Suppressor macrophage treated with lipopolysaccharide for 4 hours (primary cell): Measurements from ENCODE around the gene ZNF853.
A peak's percentile ranks its signal among the peaks of the same experiment; 100 is the strongest.

Experiments used
- DNase-seq: peaks from one replicate; pipeline ENCODE4 v3.0.0-alpha.2; 2020

The ZNF853 gene

DNA sequence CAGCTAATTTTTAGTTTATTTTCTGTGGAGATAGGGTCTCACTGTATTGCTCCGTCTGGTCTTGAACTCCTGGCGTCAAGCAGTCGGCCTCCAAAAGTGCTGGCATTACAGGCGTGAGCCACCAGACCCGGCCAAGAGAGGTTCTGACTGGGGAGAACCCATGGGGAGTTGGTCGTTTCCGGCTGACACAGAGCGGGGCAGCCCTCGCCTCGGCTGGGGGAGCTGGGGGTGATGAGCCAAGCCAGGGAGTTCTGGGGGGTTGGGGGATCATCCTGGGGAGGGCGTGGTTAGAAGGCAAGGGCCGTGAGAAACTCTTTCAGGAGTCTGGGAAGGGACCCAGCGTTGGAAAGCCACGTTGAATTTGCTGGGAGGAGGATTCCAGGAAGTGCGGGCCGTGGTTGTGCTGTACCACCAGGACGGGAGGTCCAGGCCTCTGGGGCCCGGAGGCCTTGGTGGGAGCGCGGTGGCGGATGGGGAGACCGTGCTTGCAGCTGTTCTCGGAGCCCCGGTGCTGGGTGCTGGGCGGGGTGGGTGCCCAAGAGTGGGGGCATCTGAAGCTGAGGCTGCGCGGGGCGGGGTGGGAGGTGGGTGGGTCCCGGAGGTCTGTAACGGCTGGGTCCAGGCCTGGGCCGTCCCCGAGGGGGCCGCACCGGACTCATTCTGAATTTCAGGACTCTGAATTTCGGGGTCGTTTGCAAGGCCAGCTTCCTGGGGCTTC lies 8.4 kb upstream of the ZNF853 start:
- no peak for DNase-seq

DNA sequence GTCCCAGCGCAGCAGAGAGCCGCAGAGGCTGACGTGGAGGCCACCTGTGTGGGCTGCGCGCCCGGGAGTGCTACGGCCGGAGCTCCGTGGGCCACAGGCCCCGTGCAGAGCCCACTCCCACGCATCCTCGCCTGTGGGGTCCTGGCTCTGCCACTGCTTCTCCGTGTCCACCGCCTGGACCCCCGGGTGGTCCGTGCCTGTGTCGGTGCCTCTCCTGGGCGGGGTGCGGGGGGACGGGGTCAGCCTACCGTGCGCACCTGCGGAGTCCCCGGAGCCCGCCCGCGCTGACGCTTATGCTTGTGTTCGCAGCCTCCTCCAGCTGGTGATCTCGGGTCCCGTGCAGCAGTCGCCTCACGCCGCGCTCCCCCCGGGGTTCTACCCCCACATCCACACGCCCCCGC lies 7.8 kb upstream of the ZNF853 start:
- no peak for DNase-seq

DNA sequence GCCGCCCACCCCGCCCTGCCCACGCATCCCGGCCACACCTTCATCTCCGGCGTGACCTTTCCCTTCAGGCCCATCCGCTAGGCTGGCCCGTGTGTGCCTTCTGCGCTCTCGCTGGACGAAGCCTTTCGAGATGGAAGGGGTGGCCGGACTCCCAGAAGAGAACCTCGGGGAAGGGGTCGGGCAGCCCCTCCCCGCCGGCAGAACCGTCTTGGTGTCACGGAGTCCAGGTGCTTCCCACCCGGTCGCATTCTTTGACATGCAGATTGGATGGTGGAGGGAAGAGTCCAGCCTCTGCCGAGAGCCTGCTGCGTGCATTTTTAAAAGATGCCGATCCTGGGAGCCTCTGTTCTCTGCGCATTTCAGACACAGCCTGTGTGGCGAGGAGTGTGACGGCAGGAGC lies 7.3 kb upstream of the ZNF853 start:
- no peak for DNase-seq

DNA sequence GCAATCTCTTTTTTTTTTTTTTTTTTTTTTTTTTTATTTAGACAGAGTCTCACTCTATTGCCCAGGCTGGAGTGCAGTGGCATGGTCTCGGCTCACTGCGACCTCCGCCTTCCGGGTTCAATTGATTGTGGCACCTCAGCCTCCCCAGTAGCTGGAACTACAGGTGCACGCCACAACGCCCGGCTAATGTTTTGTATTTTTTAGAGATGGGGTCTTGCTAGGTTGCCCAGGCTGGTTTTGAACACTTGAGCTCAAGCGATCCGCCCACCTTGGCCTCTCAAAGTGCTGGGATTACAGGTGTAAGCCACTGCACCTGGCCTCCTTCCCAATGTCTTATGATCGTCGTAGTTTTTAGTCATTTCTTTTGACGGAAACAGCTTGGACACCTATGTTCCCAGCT lies 6.6 kb upstream of the ZNF853 start:
- DNase-seq = no peak

DNA sequence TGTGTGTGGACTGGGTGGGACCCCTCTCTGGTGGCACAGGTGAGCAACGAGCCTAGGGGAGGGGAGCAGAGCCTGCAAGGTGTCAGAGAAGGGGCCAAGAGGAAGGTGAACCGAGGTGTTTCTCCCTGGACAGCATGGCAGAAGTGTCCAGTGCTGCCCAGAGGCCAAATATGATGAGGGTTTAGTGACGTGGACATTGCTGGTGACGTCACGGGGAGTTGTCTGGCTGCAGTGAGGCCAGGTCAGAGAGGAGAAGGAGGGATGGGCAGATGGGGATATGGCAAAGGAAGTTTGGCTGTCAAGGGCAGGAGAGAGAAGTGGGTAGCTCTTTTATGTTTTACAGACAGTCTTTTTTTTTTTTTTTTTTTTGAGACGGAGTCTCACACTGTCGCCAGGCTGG lies 2.6 kb upstream of the ZNF853 start:
- no peak for DNase-seq

DNA sequence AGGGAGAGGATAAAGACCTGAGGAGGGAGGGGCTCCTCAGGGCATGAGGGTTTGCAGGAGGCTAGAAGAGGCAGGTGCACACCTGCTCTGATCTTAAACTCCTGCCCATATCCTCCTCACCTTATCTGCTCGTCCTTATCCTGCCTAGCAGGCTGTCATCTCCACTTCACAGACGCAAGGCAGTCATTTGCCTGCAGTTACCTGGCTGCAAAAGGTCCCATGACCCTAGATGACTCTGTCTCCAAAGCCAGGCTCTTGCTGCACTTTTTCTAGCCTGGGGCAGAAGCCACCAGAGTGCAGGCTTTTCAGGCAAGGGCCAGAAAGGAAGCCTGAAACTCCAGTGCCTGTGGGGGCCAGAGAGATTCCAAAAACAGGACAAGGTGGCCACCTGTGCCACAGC lies 1.7 kb upstream of the ZNF853 start:
- DNase-seq = no peak

DNA sequence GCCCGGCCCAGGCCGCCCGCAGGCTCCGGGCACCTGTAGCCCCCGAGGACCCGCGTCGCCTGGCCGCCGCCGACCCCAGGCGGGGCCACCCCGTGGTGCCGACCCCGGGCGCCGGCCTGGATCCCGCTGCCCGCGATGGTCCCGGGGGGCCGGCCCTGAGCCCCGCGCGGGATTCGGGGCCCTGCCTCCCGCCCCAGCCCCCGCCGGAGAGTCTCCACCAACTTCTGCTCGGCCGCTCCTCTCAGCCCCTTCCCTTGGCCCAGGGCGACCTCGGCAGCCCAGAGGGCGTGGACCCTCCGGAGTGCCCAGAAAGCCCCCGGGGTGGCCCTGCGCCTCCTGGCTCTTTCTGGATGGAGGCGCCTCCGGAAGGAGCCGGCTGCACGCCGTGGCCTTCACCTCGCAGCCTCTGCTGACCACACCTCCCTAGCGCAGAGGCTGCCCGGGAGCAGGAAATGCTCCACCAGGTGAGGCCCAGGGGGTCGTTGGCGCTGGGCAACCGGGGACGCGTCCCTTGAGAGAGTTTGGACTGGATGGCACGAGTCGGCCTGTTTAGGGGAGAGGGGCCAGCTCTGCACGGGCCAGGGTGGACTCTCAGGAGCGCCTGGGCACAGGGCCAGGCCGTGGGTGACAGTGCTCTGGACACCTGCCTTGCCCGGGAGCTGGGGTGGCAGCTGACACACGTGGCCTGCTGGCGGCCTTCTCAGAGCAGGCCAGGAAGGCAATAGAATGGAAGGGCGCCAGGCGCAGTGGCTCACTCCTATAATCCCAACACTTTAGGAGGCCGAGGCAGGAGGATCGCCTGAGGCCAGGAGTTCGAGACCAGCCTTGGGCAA lies 529 bp downstream of the ZNF853 start:
- no peak for DNase-seq

DNA sequence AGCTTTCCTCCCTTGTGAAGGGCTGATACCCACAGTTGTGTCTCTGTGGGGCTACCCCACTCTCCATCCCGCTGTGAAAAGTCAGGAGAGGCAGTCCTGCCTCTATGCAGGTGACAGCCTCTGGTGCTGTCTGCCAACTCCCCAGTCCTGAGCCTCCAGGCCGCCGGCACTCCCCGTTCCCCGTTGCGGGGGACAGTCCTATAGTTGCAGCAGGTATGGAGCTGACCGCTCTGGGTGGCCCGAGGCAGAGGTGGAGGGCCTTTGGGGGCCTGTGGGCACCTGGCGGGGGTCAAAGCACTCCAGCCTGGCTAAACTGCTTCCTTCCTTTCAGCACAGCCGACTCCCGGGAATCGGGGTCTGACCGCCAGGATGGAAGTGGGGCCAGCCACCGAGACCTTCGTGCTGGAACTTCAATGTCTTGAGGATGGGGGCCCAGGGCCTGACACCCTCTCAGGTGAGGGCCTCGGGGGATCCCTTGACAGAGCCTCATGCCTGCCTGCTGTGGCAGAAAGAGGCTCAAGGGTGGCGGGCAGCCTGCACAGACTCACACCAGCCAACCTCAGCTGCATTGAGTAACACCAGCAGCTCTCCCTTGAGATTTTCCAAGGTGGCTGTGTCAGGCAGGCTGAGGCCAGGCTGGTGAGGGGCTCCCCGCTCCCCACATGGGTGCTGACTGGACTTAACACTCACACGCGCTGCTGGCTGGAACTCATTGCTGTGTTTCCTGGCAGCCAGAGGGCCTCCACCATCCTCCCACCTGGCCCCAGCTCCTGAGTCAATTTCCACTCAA lies 1.6 kb downstream of the ZNF853 start:
- no peak for DNase-seq

DNA sequence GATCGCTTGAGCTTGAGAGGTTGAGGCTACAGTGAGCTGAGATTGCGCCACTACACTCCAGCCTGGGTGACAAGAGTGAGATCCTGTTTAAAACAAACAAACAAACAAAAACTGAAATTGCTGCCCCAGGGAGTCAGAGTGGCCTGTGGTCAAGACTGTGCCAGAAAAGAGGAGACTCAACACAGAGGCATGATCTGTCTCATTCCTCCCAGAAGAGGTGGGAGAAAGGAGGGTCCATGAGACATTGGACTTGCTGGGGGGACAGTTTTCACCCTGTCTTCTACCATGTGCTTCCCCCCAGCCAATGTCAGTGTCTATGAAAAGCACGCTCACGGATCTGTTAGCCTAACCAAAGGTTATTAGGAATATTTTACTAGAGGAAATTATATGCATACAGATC lies 3.2 kb downstream of the ZNF853 start:
- no peak for DNase-seq

DNA sequence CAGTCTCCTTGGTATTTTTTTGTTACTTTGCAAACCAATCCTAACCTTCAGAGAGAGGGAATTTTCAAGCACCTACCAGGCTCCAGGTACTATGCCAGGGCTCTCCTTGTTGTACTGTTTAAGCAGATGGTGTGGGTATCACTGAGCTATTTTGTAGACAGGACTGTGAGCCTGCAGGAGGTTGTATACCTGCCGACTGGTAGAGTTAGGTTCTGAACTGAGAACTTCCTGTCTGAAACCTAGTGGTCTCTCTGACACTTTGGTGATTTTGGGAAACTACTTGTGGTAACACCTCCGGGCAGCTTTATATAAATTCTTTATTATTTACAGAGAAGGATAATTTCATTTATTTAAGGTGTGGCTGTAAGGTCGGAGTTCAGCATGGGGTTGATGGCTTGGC lies 4.6 kb downstream of the ZNF853 start:
- DNase-seq = no peak

DNA sequence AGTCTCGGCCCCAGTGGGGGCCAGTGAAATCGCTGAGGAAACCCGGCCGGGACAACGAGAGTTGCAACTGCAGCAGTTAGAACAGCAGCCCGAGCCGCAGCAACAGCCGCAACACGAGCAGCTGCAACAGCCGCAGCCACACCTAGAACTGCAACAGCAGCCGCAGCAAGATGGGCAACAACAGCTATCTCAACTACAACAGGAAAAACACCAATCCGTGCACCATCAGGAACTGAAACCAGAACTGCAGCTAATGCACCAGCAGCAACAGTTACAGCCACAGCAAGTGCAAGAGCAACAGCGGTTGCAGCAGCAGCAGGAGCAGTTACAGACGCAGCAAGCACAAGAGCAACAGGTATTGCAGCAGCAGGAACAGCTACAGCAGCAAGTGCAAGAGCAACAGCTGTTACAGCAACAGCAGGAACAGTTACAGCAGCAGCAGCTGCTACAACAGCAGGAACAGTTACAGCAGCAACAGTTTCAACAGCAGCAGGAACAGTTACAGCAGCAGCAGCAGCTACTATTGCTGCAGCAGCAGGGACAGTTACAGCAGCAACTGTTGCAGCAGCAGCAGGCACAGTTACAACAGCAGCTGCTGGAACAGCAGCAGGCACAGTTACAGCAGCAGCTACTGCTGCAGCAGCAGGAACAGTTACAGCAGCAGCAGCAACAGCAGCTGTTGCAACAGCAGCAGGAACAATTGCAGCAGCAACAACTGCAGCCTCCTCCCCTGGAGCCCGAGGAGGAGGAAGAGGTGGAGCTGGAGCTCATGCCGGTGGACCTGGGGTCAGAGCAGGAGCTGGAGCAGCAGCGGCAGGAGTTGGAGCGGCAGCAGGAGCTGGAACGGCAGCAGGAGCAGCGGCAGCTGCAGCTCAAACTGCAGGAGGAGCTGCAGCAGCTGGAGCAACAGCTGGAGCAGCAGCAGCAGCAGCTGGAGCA lies 6.1 kb downstream of the ZNF853 start:
- no peak for DNase-seq

DNA sequence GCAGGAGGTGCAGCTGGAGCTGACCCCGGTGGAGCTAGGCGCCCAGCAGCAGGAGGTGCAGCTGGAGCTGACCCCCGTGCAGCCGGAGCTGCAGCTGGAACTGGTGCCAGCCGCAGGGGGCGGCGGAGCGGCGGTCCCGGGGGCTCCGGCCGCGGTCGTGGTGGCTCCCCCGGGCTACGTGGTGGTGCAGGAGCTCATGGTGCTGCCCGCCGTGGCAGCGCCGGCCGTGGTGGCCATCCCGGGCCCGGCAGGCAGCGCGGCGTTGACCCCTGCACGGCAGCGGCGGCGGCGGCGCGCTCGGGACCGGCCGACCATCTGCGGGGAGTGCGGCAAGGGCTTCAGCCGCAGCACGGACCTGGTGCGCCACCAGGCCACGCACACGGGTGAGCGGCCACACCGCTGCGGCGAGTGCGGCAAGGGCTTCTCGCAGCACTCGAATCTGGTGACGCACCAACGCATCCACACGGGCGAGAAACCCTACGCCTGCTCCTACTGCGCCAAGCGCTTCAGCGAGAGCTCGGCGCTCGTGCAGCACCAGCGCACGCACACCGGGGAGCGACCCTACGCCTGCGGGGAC lies 6.8 kb downstream of the ZNF853 start:
- DNase-seq = no peak

DNA sequence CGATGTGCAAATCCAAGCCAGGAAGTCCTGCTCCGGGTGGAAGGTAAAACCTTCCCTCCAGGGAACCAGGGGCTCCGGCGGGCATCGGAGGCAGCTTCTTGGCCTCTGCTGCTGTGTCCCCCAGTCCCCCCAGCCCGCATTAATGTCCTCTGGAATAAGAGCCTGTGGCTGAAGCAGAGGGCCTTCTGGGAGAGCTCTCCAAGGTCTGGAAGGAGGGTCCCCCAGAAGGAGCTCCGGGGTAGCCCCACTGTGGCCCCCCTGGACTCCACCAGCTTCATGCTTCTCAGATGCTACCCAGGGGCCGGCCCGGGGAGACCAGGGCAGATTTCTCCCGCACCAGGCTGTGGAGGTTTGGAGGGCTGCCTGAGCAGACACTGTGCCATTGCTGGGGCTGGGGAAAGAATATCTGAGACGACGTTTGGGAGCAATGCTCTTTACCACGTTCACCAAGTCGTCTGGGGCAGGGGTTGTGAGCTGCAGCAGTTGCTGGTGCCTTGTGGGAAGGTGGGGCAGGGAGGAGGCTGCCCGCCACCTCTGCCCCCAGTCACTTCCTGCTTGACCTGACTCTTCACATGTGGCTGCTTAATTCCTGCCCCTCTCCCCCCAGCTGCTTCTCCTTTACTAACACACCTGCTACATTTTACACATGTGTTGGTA lies 8.3 kb downstream of the ZNF853 start:
- DNase-seq = no peak

DNA sequence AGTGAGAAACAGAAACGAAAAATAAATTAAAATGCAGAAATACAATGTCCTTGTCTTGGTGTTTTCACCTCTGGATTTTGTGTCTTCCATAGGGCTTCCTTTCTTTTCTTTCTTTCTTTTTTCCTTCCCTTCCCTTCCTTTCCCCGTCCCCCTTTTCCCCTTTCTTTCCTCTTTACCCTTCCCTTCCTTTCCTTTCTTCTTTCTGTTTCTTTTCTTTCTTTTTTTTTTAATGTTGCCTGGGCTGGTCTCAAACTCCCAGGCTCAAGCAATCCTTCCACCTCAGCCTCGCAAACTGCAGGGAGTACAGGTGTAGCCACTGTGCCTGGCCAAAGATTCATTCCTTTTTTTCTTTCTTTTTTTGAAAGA lies 8.8 kb downstream of the ZNF853 start:
- DNase-seq = no peak

DNA sequence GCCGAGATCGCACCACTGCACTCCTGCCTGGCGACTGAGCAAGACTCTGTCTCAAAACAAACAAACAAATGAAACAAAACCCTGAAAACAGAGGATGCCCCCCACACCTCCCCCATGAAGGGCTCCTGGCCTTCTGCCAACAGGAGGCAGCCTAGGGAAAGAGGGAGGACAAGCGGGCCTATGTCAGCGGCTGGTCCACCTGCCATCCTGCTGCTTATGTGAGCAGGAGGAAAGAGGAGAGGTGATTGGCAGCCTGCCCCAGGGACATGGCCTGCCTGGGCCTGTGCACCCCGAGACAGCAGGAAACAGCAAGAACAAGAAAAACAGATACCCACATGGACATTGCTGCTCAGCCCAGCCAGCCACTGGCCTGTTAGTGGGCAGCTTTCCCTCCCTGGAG lies 12.6 kb downstream of the ZNF853 start:
- DNase-seq = no peak

DNA sequence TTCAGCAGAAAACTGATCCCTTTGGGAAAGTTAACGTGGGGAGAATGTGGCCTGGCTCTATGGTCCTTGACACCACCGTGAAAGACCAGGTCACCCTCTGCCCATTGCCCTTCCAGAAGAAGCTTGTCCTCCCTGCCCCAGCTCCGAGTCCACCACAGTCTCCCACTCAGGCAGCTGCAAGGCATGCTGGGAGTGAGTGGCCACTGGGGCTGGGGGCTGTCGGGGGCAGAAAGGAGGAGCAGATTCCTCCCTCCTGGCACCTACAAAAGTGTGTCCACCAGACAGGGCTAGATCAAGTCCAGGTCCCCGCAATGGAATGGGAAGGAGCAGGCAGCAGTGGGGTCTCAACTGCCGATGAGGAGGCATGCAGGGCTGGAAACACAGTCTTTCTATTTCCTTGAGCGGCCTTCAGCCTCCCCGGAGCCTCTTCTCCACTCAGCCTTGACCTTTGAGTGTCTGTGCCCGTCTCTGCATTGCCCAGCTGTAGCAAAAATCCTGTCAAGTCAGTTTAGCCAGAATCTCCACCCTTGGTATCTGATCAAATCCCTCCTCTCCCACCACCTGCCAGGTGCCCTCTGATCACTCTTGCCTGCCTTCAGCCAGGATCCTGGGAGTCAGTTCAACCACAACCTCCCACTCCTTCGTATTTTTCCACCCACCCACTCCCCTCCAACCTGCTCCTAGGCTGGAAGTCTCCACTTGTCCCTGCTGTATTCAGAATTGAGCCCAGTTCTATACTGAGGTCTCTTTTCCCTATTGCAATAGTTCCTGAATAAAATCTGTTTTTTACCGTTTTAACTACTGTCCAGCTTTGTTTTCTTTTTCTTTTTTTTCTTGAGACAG lies 14.8 kb downstream of the ZNF853 start:
- DNase-seq = no peak

DNA sequence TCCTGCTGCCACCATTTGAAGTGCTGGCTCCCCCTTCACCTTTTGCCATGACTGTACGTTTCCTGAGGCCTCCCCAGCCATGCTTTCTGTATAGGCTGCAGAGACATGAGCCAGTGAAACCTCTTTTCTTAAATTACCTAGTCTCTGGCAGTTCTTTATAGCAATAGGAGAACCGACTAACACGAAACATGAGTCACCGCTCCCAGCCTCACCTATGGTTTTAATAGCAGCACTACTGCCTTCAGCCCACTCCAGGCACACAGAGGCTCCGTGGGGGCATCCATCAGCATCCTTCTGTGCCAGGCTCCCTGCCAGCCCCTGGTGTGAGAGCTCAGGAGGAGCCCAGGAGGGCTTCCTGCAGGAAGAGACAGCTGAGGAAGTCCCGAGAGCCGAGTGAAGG lies 16.2 kb downstream of the ZNF853 start:
- no peak for DNase-seq

DNA sequence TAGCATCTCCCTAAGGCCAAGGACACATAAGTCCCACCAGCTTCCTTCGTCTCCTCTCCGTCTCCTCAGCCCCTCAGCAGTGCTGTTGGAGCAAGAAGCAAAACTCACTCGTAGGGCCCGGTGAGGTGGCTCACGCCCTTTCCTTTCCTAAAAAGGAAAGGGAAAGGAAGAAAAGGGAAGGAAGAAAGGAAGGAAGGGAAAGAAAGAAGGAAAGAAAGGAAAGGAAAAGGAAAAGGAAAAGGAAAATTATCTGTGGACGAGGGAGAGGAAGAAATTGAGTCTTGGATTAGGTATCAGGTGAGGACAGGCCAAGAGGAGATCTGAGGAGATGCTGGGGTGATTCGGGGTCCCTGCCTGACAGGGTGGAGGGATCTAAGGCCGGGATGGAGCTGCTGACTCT lies 18.6 kb downstream of the ZNF853 start:
- DNase-seq = no peak

DNA sequence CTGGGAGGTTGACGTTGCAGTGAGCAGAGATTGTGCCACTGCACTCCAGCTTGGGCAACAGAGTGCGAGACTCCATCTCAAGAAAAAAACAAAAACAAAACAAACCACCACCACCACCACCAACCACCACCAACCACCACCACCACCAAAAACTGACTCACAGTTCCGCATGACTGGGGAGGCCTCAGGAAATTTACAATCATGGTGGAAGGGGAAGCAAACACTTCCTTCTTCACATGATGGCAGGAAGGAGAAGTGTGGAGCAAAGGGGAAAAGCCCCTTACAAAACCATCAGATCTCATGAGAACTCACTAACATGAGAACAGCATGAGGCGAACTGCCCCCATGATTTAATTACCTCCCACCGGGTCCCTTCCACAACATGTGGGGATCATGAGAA lies 19.6 kb downstream of the ZNF853 start:
- DNase-seq = peak; percentile 48

DNA sequence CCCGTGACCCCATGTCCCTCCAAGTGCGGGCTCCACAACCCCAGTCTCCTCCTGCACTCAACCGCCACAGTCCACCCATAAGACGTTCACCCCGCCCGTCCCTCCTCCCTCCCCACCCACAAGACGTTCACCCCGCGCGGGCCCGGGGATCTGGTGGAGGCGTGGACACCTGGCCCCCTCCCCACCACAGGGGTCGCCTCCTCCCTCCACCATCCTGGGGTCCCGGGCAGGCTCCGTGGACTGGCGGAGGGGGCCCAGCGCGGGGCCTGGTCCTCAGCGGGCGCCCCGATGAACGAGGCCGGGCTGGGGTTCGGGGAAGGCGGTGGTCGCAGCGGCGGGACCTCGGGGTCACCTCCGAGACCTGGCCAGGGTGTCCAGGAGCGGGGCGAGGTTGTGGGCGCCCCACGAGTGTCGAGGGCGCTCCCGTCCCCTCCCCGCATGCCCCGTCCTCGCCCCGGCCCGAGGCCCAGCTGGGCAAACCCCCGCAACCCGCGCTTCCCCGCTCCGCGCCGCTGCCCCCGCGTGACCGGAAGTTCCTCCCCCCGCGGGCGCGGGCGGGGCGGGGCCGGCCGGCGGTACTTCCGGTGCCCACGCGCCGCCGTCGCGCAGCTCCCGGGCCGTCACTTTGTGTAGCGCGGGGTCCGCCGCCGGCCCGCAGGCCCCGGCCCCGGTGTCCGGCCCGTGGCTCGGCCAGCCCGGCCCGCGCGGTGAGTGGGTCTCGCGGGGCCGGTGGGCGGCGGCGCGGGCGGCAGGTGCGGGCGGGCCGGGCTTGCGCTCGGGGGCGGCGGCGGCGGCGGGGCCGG lies 21.5 kb downstream of the ZNF853 start, which contains the start of gene ZNF316:
ZNF316 (plus strand) TSS at position 578 of the 803 bp plus-strand sequence. CDS start 5,092 bp downstream, outside the sequence.
- peak; percentile 87 for DNase-seq
